HL-60 (cell line): ENCODE data around the gene ABCC2.

Experiments
- DNase-seq, 2 experiments: peaks; one replicate each; pipeline ENCODE4 v3.0.0-alpha.2; 2010 to 2020; ENCODE audit warnings: low read depth in 1 of 2, low spot score in 1 of 2
- H3K27ac ChIP-seq: fragments of 250-450 bp; sonication (Bioruptor Pico); replicated peaks from 2 replicates; pipeline ENCODE4 v1.5.1; 2020; ENCODE audit warnings: mild to moderate bottlenecking, moderate library complexity
- H3K27me3 ChIP-seq: fragments of 250-450 bp; sonication (Bioruptor Pico); 2 replicates; pipeline ENCODE4 v1.5.1; 2021; ENCODE audit warnings: mild to moderate bottlenecking, moderate library complexity; ENCODE audit not compliant: insufficient read depth, poor library complexity, severe bottlenecking
- H3K4me3 ChIP-seq: replicated peaks from 2 replicates; pipeline ENCODE4 v1.5.1; 2011; ENCODE audit warnings: mild to moderate bottlenecking, control low read depth, low read length; ENCODE audit not compliant: insufficient read depth
- GABPA ChIP-seq: IDR thresholded peaks from 2 replicates; pipeline ENCODE4 v1.6.1; 2012; ENCODE audit warnings: low read depth
- POLR2AphosphoS5 ChIP-seq: IDR thresholded peaks from 2 replicates; pipeline ENCODE4 v1.6.1; 2012; ENCODE audit warnings: low read depth
- SPI1 ChIP-seq: IDR thresholded peaks from 2 replicates; pipeline ENCODE4 v1.6.1; 2012; ENCODE audit warnings: low read depth, mild to moderate bottlenecking, borderline replicate concordance
- TF ChIP-seq, protein P1 (sequence below): IDR thresholded peaks from 2 replicates; pipeline ENCODE4 v1.6.1; 2012; ENCODE audit warnings: low read depth; ENCODE audit not compliant: insufficient replicate concordance
- TF ChIP-seq, protein P2 (sequence below): IDR thresholded peaks from one replicate; pipeline ENCODE4 v1.5.1; 2011; ENCODE audit warnings: low read length, control low read depth, inconsistent platforms; ENCODE audit not compliant: insufficient read depth

The ABCC2 gene

DNA sequence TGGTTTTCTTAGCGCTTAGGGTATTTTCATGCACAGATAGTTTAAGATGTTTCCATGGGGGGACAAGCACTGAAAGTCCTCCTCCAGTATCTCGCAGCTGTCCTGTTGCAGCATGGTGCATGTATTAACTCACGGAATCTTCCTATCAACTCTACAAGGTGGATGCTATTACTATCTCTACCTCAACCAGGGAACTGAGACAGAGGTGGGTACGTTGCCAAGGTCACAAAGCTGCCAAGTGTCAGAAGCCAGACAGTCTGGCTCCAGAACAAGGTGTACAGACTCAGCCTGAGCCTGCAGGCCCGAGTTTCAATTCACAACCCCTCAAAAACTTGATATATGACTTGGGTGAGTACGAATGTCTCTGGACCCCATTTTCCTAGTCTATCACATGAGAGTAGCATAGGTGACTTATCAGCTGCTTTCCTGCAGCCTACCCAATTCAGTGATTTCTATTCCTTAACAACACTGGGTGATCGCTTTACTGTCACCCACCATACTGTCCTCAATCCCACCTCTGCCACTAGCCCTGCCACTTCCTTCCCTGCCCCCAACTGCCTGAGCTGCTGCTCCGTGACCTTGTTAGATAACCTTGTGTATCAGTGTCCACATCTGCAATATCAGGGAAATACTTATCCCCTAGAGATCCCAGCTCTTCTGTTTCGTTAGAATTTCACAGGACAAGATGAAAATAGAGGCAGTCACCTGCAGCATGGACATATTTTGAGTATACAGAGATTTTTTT, 92.1 kb downstream of the ABCC2 start:
- H3K4me3 ChIP-seq: no peak overlapping the region
- no peak overlapping the region for H3K27ac ChIP-seq
- DNase-seq: no peak
- H3K27me3 ChIP-seq: no peaks in the 10 kb centered on the region
- TF ChIP-seq, protein P1, sequence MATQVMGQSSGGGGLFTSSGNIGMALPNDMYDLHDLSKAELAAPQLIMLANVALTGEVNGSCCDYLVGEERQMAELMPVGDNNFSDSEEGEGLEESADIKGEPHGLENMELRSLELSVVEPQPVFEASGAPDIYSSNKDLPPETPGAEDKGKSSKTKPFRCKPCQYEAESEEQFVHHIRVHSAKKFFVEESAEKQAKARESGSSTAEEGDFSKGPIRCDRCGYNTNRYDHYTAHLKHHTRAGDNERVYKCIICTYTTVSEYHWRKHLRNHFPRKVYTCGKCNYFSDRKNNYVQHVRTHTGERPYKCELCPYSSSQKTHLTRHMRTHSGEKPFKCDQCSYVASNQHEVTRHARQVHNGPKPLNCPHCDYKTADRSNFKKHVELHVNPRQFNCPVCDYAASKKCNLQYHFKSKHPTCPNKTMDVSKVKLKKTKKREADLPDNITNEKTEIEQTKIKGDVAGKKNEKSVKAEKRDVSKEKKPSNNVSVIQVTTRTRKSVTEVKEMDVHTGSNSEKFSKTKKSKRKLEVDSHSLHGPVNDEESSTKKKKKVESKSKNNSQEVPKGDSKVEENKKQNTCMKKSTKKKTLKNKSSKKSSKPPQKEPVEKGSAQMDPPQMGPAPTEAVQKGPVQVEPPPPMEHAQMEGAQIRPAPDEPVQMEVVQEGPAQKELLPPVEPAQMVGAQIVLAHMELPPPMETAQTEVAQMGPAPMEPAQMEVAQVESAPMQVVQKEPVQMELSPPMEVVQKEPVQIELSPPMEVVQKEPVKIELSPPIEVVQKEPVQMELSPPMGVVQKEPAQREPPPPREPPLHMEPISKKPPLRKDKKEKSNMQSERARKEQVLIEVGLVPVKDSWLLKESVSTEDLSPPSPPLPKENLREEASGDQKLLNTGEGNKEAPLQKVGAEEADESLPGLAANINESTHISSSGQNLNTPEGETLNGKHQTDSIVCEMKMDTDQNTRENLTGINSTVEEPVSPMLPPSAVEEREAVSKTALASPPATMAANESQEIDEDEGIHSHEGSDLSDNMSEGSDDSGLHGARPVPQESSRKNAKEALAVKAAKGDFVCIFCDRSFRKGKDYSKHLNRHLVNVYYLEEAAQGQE: no peak
- TF ChIP-seq GABPA (no peak), SPI1 (no peak), POLR2AphosphoS5 (no peak)
- TF ChIP-seq, protein P2, sequence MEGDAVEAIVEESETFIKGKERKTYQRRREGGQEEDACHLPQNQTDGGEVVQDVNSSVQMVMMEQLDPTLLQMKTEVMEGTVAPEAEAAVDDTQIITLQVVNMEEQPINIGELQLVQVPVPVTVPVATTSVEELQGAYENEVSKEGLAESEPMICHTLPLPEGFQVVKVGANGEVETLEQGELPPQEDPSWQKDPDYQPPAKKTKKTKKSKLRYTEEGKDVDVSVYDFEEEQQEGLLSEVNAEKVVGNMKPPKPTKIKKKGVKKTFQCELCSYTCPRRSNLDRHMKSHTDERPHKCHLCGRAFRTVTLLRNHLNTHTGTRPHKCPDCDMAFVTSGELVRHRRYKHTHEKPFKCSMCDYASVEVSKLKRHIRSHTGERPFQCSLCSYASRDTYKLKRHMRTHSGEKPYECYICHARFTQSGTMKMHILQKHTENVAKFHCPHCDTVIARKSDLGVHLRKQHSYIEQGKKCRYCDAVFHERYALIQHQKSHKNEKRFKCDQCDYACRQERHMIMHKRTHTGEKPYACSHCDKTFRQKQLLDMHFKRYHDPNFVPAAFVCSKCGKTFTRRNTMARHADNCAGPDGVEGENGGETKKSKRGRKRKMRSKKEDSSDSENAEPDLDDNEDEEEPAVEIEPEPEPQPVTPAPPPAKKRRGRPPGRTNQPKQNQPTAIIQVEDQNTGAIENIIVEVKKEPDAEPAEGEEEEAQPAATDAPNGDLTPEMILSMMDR: no peak

DNA sequence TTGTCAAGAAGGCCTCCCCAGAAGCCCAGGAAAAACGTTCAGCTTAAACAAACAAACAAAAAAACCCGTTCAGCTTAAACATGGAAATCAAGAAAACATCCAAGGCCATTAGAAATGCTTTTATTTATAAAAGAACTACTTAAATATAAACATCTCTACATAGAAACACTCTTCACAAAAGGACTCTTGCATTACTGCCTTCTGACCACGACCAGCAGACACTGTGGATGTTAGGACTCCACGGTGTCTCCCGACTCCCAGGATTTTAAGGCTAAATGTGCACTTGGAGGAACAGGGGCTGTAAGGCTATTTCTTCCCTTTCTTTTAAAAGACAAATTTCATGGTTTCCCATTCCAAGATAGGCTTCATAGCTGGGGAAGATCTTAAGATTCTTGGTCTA, 93.0 kb downstream of the ABCC2 start:
- TF ChIP-seq POLR2AphosphoS5: no peak
- TF ChIP-seq GABPA: no peak
- TF ChIP-seq, protein P1: no peak
- TF ChIP-seq, protein P2: no peak
- TF ChIP-seq SPI1: no peak
- H3K27me3 ChIP-seq: no peaks in the 10 kb centered on the region
- DNase-seq: no peak
- no peak overlapping the region for H3K27ac ChIP-seq
- no peak overlapping the region for H3K4me3 ChIP-seq

DNA sequence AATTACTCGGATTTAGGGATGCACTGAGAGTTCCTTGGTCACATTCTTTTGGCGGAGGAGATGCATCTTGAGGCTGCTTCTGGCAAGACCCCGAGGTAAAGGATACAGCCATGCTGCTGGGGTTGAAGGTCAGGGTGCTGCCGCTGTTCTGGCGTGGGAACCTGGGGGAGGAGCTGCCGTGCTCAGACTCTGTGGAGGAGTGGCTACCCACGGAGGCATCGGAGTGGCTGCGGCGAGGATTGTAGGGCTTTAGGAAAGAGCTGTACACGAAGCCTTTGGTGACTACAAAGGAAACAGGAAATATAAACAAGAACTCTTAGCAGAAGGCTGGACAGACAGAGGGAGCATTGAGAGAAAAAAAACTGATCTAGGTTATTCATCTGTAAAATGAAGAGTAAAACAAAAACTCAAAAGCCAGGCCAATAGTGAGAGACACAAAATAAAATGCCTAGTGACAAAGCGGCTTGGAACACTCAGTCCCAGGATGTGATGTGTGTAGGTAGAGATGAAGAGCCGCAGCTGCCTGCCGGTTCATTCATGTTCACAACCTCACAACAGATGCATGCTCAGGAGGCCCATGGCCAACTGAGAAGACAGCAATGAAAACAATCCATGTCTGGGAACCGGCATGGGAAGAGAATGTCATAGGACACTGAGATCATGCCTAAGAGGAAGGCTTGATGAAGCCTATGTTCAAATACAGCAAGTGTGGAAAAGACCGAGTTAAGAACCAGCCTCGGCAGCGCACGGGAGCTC, 97.8 kb downstream of the ABCC2 start:
- Histone ChIP-seq H3K4me3 (no peak overlapping the region), H3K27me3 (no peaks in the 10 kb centered on the region), H3K27ac (no peak overlapping the region)
- TF ChIP-seq POLR2AphosphoS5: no peak
- TF ChIP-seq SPI1: no peak
- TF ChIP-seq, protein P2: no peak
- TF ChIP-seq, protein P1: no peak
- no peak for TF ChIP-seq GABPA
- DNase-seq: no peak
